ENCODE data around the gene ZNF423.

Gene ZNF423

GRCh38 chr16:49745311-49745747 lies 110.6 kb downstream of the ZNF423 start:
- DNase-seq: no peak

DNA sequence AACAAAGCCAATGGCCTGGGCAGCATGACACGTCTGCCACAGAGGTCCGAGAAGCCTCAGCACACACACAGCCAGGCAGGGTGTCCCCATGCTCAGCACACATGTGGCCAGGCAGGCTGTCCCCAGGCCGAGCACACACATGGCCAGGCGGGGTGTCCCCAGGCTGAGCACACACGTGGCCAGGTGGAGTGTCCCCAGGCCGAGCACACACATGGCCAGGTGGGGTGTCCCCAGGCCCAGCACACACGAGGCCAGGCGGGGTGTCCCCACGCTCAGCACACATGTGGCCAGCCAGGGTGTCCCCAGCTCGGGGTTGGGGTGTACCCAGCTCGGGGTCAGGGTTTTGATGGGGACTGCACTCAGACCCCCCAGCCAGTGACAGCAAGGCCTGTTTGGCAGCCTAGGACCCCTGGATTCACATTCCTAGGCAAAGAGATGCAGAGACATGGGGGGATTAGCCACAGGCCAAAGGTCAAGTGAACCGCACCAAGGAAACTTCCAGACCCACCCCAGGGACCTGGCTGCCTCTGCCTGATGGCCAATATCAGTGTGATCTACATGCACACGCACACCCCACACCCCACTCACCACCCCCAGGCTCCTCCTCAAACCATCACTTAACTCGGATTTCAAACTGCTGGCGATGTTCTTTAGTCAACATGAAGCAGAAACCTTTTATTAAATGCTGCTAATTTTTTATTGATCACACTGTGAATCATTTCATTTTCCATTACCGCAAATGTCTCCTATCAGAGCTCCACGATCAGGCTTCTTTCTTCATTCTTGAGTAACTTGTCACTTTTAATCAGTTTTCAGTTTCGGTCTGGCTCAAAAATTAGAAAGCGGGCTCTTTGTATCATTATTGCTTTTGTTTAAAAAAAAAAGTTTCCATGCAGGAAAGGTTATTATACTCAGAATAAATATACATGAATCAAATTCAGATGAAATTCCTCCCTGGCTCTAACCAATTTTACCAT lies 111.4 kb downstream of the ZNF423 start:
- no peak for DNase-seq

DNA sequence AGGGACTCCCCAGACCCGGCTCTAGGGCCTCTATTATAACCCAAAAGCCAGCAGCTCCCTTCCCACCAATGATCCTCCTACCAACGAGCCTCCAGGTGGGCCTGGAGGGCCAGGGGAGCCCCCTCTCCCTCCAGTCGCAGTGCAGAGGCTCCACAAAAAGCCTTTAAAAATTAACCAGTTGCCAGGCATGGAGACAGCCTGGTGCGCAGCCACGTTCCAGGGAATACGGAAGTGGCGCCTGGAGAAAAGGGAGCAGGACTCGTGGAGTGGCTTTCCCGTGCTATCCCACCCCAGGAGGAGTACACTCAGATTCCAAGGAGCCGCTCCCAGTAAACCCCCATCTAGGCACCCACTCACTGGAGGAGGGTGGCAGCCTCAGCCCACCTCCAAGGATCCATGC lies 112.3 kb downstream of the ZNF423 start:
- DNase-seq: no peak

DNA sequence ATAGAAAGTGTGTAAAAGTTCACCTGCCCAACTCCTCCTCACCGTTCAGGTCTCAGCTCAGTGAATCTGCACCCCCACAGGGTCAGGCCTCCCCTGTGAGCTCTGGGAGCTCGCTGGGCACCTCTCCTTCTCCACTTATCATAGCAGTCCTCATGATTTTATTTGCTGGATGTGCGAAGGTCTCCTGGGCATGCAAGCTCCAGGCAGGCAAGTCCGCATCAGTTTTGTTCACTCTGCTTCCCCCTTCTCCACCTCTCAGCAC lies 112.8 kb downstream of the ZNF423 start:
- DNase-seq: no peak

- DNase-seq: no peak
Observed at GRCh38 chr16:49742428-49743202, 113.3 kb downstream of the ZNF423 start.

DNA sequence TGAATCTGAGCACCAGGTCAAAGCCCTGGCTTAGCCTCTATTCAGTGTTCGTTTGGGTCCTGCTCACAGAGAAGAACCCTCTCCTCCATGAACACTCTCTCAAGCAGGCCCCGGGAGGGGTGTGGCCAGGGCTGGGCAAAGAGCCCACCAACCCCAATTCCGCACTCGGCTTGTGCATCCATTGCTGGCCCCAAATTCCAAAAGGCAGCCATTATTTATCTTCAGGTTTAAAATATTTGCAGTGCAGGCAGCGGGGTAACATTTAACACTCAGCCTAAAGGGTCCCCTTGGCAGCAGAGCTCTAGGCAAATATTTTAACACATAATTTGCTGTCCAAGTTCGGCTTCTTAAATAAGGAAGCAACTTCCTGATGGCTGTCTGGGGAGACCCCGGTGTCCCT lies 115.7 kb downstream of the ZNF423 start:
- DNase-seq: no peak

GRCh38 chr16:49739381-49739780 lies 116.5 kb downstream of the ZNF423 start:
- no peak for DNase-seq

GRCh38 chr16:49738832-49739231 lies 117.1 kb downstream of the ZNF423 start:
- no peak for DNase-seq

DNA sequence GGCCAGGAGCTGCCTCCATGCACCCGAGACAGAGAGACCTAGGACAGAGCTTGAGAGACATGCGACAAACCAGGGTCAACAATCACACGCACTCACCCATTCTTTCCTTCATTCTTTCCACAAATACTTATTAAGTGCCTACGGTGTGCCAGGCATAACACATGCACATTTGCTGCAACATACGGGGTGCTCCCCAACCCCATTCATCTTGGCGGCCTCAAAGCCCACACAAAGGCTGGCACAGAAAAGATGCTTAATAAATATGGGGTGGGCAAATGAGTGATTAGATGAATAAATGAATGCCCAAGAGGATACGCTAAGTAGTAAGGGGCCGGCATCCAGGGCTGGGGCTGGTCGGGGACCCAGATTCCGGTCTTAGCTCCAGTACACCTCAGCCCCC lies 117.9 kb downstream of the ZNF423 start:
- DNase-seq: no peak

DNA sequence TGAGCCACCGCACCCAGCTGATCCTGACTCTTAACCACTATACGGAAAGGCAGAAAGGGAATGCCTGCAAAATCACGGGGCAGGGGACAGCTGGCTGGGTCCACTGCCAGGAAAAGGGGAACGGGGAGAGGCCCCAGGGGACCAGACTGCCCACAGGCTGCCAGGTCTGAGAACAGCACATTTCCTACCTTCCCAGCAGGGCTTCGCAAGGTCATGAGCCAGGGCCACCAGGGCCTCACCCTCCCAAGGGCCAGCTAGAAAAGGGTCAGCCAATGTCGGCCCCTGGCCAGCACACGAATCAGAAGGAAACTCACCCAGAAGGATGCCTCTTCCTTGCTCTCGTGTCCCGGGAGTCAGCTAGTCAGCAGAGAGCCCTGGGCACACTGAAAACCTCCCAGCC lies 118.4 kb downstream of the ZNF423 start:
- DNase-seq: no peak

DNA sequence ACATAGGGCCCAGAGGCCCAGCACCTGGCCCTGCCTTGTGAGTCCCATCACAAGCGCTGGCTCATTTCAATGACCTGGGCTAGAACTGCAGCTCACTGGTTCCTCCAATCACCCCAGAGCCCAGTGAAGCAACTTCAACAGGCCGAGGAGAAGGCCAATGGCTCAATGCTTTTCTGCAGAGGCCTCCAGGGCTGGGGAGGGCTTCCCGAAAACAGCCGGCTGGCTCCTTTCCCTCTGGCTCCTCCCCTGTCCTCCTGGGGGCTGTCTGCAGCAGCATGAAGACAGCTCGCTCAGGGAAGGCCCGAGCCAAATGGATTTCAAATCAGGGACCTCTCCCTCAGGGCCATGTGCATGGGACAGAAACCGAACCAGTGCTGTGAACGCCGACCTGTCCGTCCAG lies 121.6 kb downstream of the ZNF423 start:
- no peak for DNase-seq

GRCh38 chr16:49733313-49734009 lies 122.5 kb downstream of the ZNF423 start:
- DNase-seq: no peak

- DNase-seq: no peak
Observed at GRCh38 chr16:49731911-49732310, 124.0 kb downstream of the ZNF423 start.

DNA sequence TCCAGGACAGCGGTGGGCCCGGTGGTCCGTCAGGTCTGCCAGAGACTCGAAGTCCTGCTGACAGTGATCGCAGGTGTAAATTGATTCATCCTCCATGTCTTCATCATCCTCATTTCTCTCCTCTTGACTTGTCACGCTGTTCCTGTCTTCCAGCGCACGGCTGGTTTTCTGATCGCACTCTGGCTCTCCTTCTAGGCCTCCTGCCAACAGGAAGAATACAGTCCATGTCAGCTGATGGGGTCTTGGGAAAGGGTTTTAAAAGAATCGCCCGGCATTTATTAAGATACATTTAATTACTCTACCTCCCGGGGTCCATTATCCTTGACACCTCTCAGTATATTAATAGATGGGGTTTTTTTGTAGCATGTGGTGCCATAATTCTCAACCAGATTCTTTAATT lies 125.1 kb downstream of the ZNF423 start:
- no peak for DNase-seq

DNA sequence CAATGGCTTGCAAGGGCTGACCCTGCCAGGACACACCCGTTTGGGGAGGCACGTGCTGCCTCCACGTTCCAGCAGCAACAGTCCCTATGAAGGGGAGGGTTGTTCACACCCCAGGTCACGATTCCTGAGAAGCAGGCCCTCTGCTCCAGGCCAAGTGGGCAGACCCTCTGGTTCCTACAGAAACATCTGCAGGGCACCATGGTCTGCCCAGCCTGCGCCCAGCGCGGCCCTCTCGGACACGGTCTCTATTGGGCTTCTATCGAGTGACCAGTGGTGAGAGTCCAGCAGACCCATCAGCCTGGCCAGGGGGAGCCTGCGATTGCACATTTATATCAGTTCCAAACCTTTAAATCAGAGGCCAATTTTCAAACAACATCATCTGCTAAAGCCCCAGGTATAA lies 128.3 kb downstream of the ZNF423 start:
- DNase-seq: no peak

DNA sequence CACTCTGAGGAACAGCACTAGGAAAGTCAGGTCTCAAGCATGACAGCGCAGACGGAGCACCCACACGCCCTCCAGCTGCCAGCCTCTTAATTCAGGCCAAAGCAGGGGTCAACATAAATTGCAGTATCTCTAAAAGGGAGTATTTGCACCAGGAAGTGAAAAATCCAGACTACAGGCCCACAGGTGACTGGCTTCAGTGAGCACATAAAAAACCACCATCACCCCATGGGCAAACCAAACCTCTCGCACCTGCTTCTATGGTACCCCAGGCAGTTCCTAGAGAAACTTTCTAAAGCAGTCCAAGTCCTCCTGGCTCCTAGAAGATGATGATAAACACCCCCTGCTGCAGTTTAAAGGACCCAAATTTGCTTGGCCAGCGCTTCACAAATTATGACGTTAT lies 129.8 kb downstream of the ZNF423 start:
- DNase-seq: no peak

GRCh38 chr16:49725651-49726050 lies 130.3 kb downstream of the ZNF423 start:
- DNase-seq: no peak

- DNase-seq: no peak
Observed at GRCh38 chr16:49724774-49725173, 131.1 kb downstream of the ZNF423 start.

GRCh38 chr16:49723310-49723709 lies 132.6 kb downstream of the ZNF423 start:
- no peak for DNase-seq

- no peak for DNase-seq
Observed at GRCh38 chr16:49720225-49720624, 135.7 kb downstream of the ZNF423 start.

DNA sequence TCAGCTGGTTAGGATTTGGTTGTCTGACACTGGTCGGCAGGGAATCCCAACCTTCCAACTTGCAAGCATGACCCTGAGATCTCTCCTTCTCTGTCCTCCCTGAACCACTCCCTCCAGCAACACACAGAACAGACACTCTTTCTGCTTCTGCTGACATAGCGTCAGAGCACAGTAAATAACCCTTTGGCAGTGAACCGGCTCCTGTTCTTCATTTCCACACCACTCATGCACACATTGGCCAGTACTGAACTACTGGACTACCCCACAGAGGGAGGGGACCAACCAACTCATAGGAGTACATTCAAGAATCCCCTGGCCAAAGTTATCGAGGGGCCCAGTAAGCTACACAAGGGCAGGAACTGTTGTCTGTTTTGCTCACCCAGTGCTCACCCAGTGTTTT lies 138.2 kb downstream of the ZNF423 start:
- no peak for DNase-seq

DNA sequence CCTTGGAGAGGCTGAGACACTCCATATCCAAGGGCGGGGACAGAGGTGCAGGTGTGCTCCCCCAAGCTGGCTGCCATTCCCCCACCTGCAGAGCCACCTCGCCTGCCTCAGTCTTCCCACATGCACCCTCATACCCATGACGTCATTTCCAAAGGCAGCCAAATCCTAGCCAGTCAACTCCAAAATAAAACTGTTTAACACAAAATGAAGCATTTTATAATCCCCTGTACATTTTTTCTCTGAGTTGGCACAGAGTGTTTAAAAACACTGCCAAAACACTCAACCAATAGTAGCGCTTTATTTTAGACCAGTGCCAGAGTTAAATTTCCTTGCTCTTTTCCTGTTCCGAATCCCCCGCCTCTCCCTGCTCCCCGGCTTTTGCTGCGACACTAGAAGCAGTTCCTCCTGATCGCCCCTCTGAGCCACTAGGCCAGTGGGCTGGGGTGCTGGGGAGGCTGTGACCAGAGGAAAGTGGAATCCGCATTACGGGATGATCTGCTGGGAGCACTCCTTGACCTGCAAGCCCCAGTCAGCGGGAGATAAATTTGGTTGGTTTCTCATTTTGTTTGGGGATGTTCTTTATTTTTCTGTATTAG lies 139.5 kb downstream of the ZNF423 start:
- DNase-seq: no peak

GRCh38 chr16:49713770-49714169 lies 142.1 kb downstream of the ZNF423 start:
- DNase-seq: no peak

Data from CD4-positive, alpha-beta T cell treated with Interleukin-4 for 4 hours (primary cell).